HG03520 (cell line): Measurements from ENCODE around the gene ZNF106.
A peak's percentile ranks its signal among the peaks of the same experiment; 100 is the strongest.

Experiments used
- ATAC-seq: cut with Tn5 transposase; IDR thresholded peaks from one replicate; pipeline ENCODE4 v1.9.1; 2021; ENCODE audit warnings: mild to moderate bottlenecking, moderate library complexity; ENCODE audit not compliant: unreplicated experiment

Gene ZNF106

DNA sequence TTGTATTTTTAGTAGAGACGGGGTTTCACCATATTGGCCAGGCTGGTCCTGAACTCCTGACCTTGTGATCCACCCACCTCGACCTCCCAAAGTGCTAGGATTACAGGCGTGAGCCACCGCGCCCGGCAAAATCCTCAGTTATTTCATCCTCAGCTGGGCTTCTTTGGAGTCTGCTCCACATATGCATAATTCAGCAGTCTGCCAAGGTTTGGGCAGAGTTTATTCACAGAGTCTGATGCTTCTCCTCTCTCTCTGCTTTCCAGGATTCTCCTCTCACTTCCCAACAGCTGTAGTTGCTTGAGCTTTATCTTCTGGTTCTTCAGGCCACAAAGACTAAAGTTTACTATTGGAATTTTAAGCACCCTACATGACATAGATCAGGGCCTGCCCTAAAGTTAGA, 8.2 kb downstream of the ZNF106 start:
- ATAC-seq, result no peak

DNA sequence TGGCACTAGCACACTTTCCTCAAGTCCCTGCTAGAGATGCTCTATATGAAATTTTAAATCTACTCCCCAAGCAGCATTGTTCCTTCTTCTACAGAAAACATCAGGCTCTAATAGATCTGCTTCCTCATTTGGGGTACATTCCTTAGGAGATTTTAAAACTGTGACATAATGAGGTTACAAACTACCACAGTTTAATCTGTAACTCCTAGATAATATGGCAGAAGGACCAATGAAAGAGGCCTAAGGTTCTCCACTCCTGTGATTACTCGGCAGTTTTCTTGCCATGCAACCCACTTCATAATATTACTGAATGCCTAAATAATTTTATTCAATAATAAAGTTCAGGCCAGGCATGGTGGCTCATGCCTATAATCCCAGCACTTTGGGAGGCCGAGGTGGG, 16.1 kb downstream of the ZNF106 start:
- ATAC-seq, result no peak

DNA sequence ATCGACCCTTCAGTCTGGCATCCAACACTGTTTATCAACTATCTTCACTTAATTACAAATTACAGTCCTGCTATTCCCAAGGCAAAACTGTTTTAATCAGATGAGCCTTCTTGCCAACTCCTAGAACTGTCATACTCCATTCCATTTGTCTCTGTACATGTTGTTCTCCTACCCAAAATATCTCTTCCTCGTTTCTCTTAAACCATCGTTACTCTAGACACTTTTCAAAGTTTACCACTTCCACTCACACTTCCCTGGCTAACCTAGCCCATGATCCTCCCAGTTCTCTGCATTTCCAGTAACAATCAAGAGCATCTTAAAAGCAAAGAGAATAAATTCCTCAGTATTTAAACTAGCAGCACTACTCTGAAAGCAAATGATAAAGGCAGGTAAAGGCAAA, 19.9 kb downstream of the ZNF106 start:
- no peak for ATAC-seq

DNA sequence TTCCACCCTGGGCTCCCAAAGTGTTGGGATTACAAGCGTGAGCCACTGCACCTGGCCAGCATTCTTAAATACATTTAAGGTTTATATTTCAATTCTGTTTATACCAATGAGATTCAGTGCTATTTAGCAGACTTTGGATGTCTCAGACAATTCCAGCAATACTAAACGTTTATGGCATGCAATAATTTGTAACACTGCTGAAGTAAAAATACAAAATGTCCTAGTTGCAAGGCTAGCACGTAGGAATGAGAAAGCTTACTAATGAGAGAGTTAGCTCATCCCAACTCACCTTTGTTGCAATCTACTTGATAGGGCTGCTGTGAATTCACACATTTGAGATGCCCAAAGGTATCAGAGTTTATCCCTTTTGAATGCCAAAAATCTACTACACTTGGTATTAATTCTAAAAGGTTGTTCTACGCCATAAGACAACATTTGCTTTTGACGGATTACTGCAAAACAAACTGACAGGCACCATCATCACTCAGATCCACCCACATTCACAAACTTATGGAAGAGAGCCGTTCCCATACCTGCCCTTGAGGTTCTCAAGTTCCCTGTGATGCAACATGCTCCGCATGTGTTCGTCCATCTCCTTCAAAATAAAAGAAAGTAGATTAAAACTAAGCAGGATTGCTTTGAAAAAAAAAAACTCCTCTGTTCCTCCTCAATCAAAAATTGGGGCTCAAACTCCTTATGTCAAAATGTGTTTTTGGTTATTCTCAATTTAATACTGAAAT, 25.3 kb downstream of the ZNF106 start:
- no peak for ATAC-seq

DNA sequence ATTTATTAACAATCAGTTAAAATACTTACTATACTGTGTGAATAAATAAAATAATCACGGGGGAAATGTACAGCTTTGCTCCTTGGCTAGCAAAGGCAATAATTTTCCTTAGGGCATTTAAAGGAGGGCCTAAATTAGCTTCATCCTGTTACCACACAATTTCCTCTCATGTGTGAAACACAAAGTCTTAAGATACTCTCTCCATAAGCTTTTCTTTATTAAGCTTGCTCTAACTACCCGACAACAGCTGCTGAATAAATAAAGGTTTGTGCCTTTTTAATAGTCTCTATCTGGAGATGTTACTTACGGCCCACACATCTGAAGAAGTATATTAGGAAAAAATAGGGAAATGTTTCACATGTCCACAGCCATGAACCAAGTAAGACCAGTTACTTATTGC, 29.7 kb downstream of the ZNF106 start:
- no peak for ATAC-seq

DNA sequence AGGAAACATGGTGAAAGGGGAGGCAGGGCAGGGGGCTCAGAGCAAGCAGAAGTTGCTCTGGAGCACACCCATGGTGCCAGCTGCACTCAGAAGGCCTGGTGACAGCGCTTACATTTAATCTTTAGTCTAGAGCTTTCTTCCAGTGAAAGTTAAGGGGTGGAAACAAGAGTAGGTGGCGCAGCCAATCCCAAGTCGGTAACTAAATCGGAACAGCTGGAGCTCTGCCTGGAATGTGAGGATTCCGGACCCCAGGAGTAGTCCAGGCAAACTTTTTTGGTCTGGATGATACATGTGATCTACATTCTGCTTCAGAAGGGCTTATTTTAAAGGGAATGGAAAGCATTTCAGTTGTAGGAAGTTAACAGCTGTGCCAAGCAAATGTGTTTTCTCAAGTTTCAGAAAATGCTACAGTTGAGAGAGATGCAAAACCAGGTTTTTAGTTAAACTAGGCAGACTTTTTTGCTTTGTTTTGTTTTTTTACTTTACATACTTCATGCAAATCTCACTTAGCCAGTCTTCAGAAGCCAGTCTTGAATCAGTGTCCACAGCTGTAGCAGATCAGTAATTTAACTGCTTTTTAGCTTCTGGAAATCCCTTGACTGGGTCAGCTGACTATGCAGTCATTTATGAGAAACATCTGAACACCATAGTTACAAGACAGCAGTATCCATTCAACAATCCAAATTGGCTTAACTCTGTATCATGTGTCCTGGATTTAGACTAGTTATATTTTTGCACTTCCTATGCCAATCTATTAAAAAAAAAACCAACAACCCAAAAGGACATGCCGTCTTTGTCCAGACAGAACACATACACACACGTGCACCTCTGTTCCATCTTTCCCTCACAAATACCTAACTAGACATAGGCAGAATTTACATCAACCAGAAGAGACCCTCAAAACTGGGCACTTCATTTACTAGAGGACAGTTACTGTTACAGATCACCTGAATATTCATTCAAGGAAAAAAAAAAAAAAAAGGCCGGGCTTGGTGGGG, 33.2 kb downstream of the ZNF106 start:
- peak; percentile 51 for ATAC-seq

DNA sequence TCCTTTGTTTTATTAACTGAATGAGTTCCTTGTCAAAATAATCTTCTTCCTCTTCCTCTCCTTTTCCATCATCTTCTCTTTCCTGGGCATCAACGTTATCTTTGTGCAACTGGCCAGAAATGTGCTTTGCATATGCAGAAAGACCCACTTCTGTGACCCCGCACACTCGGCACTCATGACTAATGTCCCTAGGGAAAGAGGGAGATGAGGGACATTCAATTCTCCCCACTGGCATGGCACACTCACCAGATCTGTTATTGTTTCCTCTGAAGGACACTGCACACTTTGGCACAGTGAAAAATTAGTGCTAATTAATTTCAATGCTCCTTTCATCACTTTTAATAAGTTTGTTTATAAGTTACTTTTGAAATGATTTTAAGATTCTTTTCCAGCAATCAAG, 34.0 kb downstream of the ZNF106 start:
- ATAC-seq, result no peak

DNA sequence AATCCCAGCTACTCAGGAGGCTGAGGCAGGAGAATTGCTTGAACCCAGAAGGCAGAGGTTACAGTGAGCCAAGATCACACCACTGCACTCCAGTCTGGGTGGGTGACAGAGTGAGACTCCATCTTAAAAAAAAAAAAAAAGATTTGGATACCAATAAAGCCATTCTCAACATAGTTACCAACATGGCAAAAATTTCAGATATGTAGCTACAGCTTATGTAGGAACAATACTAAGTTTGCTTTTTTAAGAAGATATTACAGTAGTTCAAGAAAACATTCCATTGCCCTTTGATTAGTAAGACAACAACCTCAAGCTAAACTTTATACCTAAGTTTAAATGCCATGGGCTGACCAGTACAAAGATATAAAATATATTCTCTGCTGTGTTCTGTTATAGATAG, 34.4 kb downstream of the ZNF106 start:
- ATAC-seq, result no peak

DNA sequence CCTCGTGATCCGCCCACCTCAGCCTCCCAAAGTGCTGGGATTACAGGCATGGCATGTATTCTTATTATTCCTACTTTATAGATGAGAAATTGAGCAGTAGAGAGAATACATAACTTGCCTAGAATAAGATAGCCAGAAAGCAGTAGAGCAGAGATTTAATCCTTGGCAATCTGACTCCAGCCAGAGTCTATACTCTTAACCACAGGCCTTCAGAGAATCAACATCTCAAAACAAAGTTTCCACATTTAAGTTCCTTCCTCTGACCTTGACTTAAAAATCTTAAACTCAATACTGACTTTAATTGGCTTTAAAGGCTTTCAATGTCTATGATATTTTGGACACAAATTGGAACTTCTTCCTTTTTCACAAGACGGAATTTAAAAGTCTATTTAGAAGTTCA, 37.1 kb downstream of the ZNF106 start:
- no peak for ATAC-seq

DNA sequence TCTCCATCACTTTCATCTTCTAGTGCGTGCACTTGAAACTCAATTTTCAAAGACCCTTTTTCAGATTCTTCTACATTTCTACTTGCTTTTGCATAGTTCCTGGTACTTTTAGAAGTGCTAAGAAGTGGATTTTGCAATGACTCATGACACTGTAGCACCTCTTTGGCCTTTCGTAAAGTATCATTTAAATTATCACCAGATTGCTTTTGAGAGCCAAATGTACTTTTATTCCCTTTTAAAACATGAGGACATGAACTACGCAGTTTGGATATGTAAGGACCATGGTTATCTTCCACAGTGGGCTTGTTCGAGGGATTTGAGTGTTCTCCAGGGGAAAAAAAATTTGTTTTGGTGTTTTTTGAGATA, 40.5 kb downstream of the ZNF106 start:
- ATAC-seq, result no peak

DNA sequence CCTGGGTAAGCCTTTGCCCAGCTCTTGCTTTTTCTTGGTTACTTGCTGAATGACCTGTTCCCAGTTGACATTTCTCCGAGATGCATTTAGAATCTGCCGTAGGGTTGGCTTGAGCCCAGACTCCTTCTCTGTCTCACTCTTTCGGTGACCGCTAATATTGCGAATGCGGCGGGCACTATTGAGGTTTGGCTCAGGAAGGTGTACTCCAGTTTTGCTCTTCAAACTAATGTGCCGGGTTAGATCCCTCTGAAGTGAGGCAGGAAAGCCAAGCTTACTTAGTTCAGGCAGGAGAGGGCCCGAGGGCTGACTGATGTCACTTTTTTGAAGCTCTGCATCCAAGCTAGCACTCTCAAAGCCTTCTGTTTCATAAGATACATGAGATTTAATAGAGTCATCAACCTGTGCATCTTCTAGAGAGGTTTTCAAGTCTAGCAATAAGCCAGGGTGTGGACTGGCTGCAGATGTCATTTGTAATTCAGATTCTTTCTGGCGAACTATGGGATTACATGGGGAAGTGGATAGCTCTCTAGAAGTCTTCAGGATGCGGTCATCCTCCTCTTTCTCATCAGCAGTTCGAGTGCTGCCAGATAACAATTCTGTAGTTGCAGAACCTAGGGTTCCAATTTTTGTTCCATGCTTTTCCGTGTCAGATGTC, 41.0 kb downstream of the ZNF106 start:
- ATAC-seq, result no peak

DNA sequence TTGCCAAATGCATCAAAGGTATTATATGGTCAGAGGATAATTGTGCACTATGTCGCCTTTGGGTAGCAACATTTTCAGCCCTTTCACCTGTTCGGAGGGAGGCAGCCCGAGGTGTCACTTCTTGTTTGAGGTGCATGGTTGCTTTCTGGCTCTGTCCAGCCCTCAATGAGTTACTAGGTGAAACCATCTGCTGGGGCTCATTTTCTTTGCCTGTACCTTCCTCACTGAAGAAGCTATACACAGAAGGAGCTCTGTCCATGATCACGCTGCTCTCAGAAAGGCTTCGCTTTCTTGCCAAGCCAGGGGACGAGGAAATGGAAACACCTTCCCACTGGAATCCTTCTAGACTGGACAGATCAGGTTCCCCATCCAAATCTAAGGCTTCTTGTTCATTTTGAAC, 42.7 kb downstream of the ZNF106 start:
- ATAC-seq, result no peak

DNA sequence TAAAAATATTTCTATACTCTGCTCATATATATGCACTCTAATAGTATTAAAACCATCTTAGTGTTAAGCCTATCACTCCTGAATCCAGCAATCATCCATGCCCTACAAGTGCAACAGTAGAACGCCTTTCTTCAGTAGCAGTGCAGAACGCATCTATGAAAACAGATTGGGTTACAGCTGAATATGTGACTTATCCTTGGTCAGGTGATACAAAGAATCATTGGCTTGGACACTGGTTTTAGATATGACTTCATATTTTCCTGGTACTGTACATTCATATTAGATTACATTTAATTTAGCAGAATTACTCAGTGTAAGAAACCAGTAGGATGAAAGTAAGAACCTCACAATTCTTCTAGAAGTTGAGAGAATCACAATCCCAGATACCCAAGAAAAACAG, 43.3 kb downstream of the ZNF106 start:
- ATAC-seq, result no peak

DNA sequence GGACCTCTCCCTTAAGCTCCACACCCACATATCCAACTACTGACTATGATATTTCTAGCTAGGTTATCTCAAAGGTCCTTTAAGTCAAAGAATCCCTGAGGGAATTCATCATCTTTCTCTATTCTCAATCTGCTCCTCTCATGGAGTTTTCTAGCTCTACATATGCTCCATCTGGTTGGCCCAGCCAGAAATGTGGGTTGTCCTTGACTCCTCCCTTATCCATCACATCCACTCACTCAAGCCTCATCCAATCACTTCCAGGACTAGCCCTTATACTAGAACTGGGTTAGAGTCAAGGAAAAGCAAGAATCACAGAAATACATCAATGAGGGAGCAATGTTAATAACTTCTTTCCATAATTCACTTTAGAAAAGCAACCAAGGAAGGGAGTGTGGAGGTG, 45.4 kb downstream of the ZNF106 start:
- ATAC-seq, result no peak

DNA sequence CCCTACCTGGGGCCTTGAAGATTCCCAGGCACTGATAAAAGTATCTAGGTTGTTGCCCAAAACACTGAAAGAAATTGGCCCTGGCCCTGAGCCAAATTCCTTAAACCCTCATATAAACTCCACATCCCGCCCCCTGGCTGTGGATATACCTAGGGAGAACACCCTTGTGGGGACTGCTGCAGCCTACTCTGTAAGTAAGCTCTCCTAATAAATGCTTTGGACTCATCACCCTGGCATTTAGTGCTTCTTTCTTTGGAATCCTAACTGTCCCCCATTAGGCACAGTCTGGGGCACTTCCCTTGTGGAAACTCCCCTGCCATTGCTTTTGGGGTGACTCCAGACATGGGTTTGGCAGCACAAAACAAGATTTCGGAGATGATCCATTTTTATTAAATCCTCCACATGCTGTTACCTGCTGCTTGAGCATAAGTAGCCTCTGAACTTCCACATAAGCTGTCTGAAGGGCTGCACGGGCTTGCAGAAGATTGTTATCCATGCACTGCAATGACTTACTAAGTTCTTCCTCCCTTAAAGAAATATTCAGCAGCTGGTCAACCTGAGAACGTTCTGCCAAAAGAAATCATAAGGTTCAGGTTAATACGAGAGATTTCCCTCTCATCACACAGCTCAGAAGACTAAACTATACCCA, 46.4 kb downstream of the ZNF106 start:
- ATAC-seq, result no peak

DNA sequence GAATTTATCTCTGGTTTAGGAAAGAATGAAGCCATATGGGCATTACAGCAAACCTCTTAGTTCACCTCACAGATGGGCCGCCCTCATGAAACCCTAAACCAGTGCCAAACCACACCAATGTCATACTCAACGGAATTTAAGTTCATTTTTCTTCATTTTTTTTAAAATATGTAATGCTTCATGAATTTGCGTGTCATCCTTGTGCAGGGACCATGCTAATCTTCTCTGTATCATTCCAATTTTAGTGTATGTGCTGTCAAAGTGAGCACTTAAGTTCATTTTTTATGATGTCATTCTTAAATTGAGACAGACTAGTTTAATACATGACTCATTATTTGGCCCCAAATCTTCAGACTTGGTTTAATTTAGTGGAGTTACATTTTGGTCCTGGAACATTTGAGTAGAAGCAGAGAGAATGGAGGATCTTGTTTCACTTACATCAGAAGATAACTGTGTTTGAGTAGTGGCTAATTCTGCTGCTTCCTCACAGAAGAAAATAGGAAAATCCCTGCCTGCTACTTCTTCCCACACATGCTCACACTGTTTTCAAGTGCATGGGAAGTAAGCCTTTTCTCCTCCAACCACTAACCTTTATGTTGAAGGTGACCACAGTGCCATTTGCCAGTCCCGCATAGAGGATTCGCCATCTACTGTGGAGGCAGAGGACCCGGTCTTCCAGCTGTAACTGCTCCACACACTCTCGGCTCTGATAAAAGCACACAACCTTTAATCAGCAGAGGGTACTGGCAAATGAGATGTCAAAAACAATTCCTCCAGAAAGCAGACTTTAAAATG, 63.3 kb downstream of the ZNF106 start:
- ATAC-seq, result no peak

DNA sequence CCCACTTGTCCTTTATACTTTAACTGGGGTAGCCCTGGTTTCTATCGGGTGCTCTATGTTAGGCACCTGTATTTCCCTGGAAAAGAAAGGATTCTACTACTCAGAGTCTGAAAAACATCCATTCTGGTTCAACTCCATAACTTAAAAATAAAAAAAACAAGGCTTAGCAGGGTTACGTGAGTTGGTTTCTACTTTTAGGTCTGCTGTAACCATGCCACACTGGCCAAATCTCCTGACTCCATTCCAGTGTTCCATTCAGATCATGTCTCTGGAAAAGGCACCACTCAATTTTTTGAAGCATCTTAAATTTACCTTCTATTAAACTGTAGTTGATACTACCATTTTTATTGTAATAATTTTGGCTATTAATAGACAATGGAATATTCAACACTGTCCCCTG, 69.6 kb downstream of the ZNF106 start:
- no peak for ATAC-seq

DNA sequence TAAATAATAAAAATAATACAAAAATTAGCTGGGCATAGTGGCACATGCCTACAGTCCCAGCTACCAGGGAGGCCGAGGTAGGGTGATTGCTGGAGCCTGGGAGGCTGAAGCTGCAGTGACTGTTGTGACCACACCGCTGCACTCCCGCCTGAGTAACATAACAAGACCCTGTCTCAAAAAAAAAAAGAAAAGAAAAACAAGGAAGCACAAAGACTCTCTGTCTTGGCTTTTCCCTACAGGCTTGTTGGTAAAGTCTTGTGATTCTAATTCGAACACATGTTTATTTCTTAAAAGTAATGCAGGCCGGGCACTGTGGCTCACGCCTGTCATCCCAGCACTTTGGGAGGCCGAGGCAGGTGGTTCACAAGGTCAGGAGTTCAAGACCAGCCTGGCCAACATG, 71.6 kb downstream of the ZNF106 start:
- no peak for ATAC-seq

DNA sequence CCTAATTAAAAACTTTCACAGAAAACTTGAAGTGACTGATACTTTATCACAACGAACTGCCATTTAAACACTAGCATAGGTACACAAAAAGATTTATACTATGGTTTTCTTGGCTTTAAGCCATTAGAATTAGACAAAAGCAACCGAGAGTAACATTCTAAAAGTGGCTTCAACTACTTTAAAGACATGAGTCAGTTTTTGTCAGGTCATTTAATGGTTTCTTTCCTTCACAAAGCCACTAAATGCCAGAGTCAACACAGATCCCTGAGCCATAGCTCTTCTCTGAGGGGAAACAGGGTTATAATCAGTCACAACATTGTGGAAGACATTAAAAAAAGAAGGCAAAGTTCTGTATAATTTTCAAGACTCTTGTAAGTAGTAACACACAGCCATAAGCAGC, 77.0 kb downstream of the ZNF106 start:
- no peak for ATAC-seq

DNA sequence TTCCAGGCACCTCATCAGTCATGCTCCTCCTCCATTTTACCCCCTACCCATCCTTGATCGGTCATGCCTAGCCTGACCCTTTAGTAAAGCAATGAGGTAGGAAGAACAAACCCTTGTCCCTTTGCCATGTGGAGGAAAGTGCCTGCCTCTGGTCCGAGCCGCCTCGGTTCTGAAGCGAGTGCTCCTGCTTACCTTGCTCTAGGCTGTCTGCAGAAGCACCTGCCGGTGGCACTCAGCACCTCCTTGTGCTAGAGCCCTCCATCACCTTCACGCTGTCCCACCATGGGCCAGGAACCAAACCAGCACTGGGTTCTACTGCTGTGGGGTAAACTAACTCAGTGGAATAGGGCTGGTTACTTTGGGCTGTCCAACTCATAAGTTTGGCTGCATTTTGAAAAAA, 79.1 kb downstream of the ZNF106 start:
- ATAC-seq, result no peak
